Transverse colon (tissue), 4 donors: ENCODE measurements around the gene SECISBP2. TPM values are rescaled to one million over a fixed set of nuclear protein-coding genes. Genes with fewer than 3 reads are reported as not detected.
"Not testable (repeated sequence)": the region's sequence is repeated elsewhere in the genome, so short reads cannot be mapped to it uniquely, and the experiment has no call there.

ENCODE experiments used
- DNase-seq: peaks from one replicate; pipeline ENCODE4 v3.0.0-alpha.2; 2019
- H3K27ac ChIP-seq, 4 donors: fragments of 200-600 bp; sonication (generic); 2 replicates each; pipeline ENCODE4 v1.5.1; 2016 to 2018; ENCODE audit warnings: inconsistent platforms in 4 of 4
- H3K27me3 ChIP-seq: fragments of 200-600 bp; sonication (generic); 2 replicates; pipeline ENCODE4 v1.5.1; 2017; ENCODE audit warnings: inconsistent platforms
- H3K36me3 ChIP-seq, 4 donors: fragments of 200-600 bp; sonication (generic); 2 replicates each; pipeline ENCODE4 v1.5.1; 2017 to 2019; ENCODE audit warnings: inconsistent platforms in 4 of 4
- H3K4me1 ChIP-seq, 4 donors: fragments of 200-600 bp; sonication (generic); 2 replicates each; pipeline ENCODE4 v1.5.1; 2017 to 2020; ENCODE audit warnings: inconsistent platforms in 4 of 4
- H3K4me3 ChIP-seq, 4 donors: fragments of 200-600 bp; sonication (generic); 1 replicate in 1 of 4; 2 replicates in 3 of 4; pipeline versions ENCODE4 v1.5.1 to v1.6.1; 2017 to 2019; ENCODE audit warnings: inconsistent platforms in 4 of 4
- H3K9me3 ChIP-seq, 2 donors: fragments of 200-600 bp; sonication (generic); 2 replicates each; pipeline ENCODE4 v1.5.1; 2017 to 2019; ENCODE audit warnings: inconsistent platforms in 2 of 2
- CTCF ChIP-seq, 5 experiments: fragments of 200-600 bp in 3 of 5; fragments of 450-650 bp in 2 of 5; sonication (generic) in 3 of 5; IDR thresholded peaks; 1 replicate in 2 of 5; 2 replicates in 3 of 5; pipeline ENCODE4 v1.5.1; 2016 to 2017; ENCODE audit warnings: antibody characterized with exemption in 5 of 5, inconsistent platforms in 3 of 5, mild to moderate bottlenecking in 2 of 5, moderate library complexity in 1 of 5
- EP300 ChIP-seq: sonication (generic); formaldehyde crosslinking; IDR thresholded peaks from one replicate; pipeline ENCODE4 v1.6.1; 2017; ENCODE audit warnings: antibody characterized with exemption, low read depth
- POLR2A ChIP-seq: fragments of 450-650 bp; IDR thresholded peaks from one replicate; pipeline ENCODE4 v1.6.1; 2016; ENCODE audit warnings: antibody characterized with exemption, mild to moderate bottlenecking, moderate library complexity
- POLR2AphosphoS5 ChIP-seq, 3 donors: sonication (generic); formaldehyde crosslinking; IDR thresholded peaks; one replicate each; pipeline ENCODE4 v1.6.1; 2016; ENCODE audit warnings: antibody characterized with exemption in 3 of 3
- WGBS, 2 donors: methylation state at CpG; one replicate each; pipeline ENCODE4 v1.1.5; 2018; ENCODE audit warnings: low coverage in 1 of 2; 5-methylcytosine and 5-hydroxymethylcytosine counted together
- in situ Hi-C, 4 donors: fragments of 200-750 bp; cut with MboI; loops; one replicate each; pipeline versions ENCODE4 v1.15.0 to v1.15.1; 2017; ENCODE audit warnings: low sequenced_read_pairs in 3 of 4, low pct_ligation_motif_present in 1 of 4, low pct_unique_long_range_greater_than_20kb in 1 of 4
- intact Hi-C: fragments of 100-400 bp; cut with DNase I; formaldehyde crosslinking; loops from one replicate; pipeline ENCODE4 v1.15.1; 2023; ENCODE audit warnings: low total_unique reads
- total RNA-seq, 4 donors: library from RNA; depleted of rRNA; stranded (reverse); fragments of >200 nt; gene quantifications; one replicate each; pipeline ENCODE4 v1.1.0, GENCODE V29; 2016

Gene SECISBP2
- total RNA-seq, 4 donors from 2014 or later, result 46.8 to 127 (median 69.6) TPM

DNA sequence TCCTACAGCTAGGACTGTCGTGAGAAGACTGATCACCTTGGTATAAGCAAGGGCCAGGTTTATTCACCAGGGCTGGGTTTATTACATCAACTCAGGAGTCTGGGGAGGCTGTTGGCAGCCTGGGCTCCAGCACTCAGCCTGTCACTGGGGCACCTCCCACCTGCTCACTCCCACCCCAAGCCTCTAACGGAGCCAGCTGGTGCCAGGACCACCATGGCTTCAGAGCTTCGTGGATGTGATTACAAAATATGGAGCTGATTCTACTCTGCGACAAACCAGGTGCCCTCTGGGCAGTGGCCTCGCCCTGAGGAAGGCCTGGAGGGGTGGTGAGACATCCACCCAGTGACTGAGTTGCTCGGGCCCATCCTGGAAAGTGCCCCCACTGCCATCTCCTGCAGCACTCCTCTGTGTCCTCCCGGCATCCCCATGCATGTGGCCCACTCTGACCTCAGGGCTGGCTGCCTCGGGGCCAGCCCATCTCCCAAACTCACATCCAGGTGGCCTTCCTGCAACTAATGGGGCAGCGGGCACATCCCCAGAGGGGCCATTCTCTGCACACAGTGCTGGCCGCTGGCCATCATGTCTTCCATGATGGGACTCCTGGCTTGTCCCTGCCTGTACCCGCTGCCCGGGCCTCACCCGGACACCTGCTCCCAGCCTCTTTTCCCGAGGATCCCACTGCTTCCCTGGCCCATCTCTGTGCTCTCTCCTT is 49.6 kb downstream of the SECISBP2 start:
- TF ChIP-seq EP300, result no peak
- no peak for TF ChIP-seq POLR2A
- TF ChIP-seq CTCF (IDR thresholded peaks at IDR 0.05), result no peak
- TF ChIP-seq POLR2AphosphoS5 (IDR thresholded peaks at IDR 0.05), result no peak

GRCh38 chr9:89368550-89368949 is 50.2 kb downstream of the SECISBP2 start:
- Histone ChIP-seq H3K4me3 (no peak overlapping the region), H3K9me3 (no peaks in the 10 kb centered on the region), H3K27ac (no peak overlapping the region), H3K4me1 (no peaks in the 10 kb centered on the region), H3K27me3 (no peaks in the 10 kb centered on the region), H3K36me3 (no peaks in the 10 kb centered on the region)
- no peak for DNase-seq
- in situ Hi-C loops, result no loop called here
- intact Hi-C loops, result no loop called here
- 92% methylated on average over 7 of the region's 7 CpGs; no CpG with 5 or more reads in 1 of the 2 donors for WGBS, 2 donors
- TF ChIP-seq CTCF (IDR thresholded peaks at IDR 0.05), result no peak
- no peak for TF ChIP-seq POLR2A
- no peak for TF ChIP-seq EP300
- TF ChIP-seq POLR2AphosphoS5 (IDR thresholded peaks at IDR 0.05), result no peak

More for the DNA sequence above, 49.6 kb downstream of the SECISBP2 start:
- WGBS, 2 donors, result 89% methylated on average over 13 of the region's 14 CpGs; no CpG with 5 or more reads in 1 of the 2 donors
- Histone ChIP-seq H3K27ac (no peak overlapping the region), H3K4me1 (no peaks in the 10 kb centered on the region), H3K4me3 (no peak overlapping the region), H3K9me3 (no peaks in the 10 kb centered on the region), H3K36me3 (no peaks in the 10 kb centered on the region), H3K27me3 (no peaks in the 10 kb centered on the region)
- in situ Hi-C loops, result no loop called here
- intact Hi-C loops, result no loop called here
- DNase-seq, result no peak

DNA sequence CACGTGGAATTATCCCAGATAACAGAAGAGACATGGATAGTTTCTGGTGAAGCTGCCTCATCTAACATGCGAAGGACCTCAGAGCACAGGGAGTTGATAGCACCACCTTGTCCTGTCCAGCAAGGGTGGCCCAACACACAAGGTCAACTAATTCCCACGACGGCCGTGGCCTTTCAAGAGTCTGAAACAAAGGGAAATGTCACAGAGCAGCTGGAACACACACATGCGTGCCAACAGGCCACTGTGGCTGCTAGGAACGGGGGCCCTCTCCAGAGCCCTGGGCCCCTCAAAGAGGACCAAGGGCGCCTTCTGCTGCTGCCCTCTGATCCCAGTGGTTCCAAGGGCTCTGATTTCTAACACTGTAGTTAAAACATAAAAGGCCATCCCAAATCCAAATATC is 50.7 kb downstream of the SECISBP2 start:
- intact Hi-C loops, result no loop called here
- in situ Hi-C loops, result no loop called here
- no peak for TF ChIP-seq CTCF (IDR thresholded peaks at IDR 0.05)
- TF ChIP-seq EP300, result no peak
- no peak for TF ChIP-seq POLR2AphosphoS5 (IDR thresholded peaks at IDR 0.05)
- TF ChIP-seq POLR2A, result no peak
- no peak for DNase-seq
- H3K27ac ChIP-seq, result no peak overlapping the region
- WGBS, 2 donors, result 89% methylated on average over 8 of the region's 8 CpGs; no CpG with 5 or more reads in 1 of the 2 donors
- no peaks in the 10 kb centered on the region for H3K36me3 ChIP-seq
- H3K9me3 ChIP-seq, result no peaks in the 10 kb centered on the region
- no peaks in the 10 kb centered on the region for H3K4me1 ChIP-seq
- H3K27me3 ChIP-seq, result no peaks in the 10 kb centered on the region
- H3K4me3 ChIP-seq, result no peak overlapping the region

DNA sequence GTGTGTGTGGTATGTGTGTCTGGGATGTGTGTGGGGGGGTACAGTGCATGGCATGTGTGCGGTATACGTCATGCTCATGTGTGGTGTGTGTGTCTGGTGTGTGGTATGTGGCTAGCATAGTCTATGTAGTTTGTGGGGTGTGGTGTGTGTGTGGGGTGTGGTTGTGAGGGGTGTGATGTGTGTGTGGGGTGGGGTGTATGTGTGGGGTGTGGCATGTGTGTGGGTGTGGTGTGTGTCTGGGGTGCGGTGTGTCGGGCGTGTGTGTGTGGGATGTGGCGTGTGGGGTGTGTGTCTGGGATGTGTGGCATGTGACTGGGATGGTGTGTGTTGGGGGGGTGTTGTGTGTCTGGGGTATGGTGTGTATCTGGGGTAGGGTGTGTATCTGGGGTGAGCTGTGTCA is 52.3 kb downstream of the SECISBP2 start:
- in situ Hi-C loops (no loop called here), intact Hi-C loops (no loop called here)
- H3K27me3 ChIP-seq, result no peaks in the 10 kb centered on the region
- WGBS, 2 donors, result 83% methylated on average over 6 of the region's 6 CpGs; no CpG with 5 or more reads in 1 of the 2 donors
- H3K9me3 ChIP-seq, result no peaks in the 10 kb centered on the region
- H3K27ac ChIP-seq, result no peak overlapping the region
- TF ChIP-seq POLR2A (no peak), EP300 (no peak), CTCF (IDR thresholded peaks at IDR 0.05) (no peak), POLR2AphosphoS5 (IDR thresholded peaks at IDR 0.05) (no peak)
- H3K4me1 ChIP-seq, result peaks cover 0 to 6% (median 0%) of the 10 kb centered on the region in 4 donors
- H3K36me3 ChIP-seq, result no peaks in the 10 kb centered on the region
- no peak for DNase-seq
- no peak overlapping the region for H3K4me3 ChIP-seq

GRCh38 chr9:89371791-89372190 is 53.5 kb downstream of the SECISBP2 start:
- H3K27me3 ChIP-seq, H3K4me3 ChIP-seq, in situ Hi-C loops, H3K9me3 ChIP-seq, H3K36me3 ChIP-seq, DNase-seq, H3K27ac ChIP-seq, H3K4me1 ChIP-seq, intact Hi-C loops: not testable (repeated sequence)
- 64% methylated on average over 4 of the region's 5 CpGs; no CpG with 5 or more reads in 1 of the 2 donors for WGBS, 2 donors
